HepG2 (cell line): ENCODE data around the gene FAM3B. TPM values are rescaled to one million over a fixed set of nuclear protein-coding genes. Genes with fewer than 3 reads are reported as not detected.
A peak's percentile ranks its signal among the peaks of the same experiment; 100 is the strongest.

ENCODE experiments used
- ATRX ChIP-seq: sonication (generic); formaldehyde crosslinking; IDR thresholded peaks from 2 replicates; pipeline ENCODE4 v1.4.0; 2020; ENCODE audit warnings: missing genetic modification reagents, borderline replicate concordance
- CBX1 ChIP-seq: IDR thresholded peaks from one replicate; pipeline ENCODE4 v1.6.1; 2016; ENCODE audit warnings: antibody characterized with exemption, low read depth
- CCAR2 ChIP-seq: fragments of 200-400 bp; formaldehyde crosslinking; optimal IDR thresholded peaks from 2 replicates; pipeline ENCODE3; 2018; ENCODE audit warnings: low read depth, mild to moderate bottlenecking, low read length, moderate library complexity
- FOXA3 ChIP-seq: IDR thresholded peaks from 2 replicates; pipeline ENCODE4 v1.6.1; 2016; ENCODE audit warnings: missing genetic modification reagents, missing compliant biosample characterization
- FOXK2 ChIP-seq: fragments of 450-650 bp; IDR thresholded peaks from 2 replicates; pipeline ENCODE4 v1.6.1; 2016
- MAZ ChIP-seq, 2 experiments: sonication (generic) in 1 of 2; formaldehyde crosslinking in 1 of 2; IDR thresholded peaks; 2 replicates each; pipeline versions ENCODE4 v1.5.0 to v1.6.1; 2012 to 2020; ENCODE audit warnings: low read depth in 2 of 2, mild to moderate bottlenecking in 2 of 2, borderline replicate concordance in 1 of 2, improper control_type of control experiment in 1 of 2, low read length in 1 of 2, missing genetic modification reagents in 1 of 2, moderate library complexity in 1 of 2
- NFKBIZ ChIP-seq: IDR thresholded peaks from 2 replicates; pipeline ENCODE4 v1.6.1; 2018; ENCODE audit warnings: missing genetic modification reagents, missing compliant biosample characterization
- RFX1 ChIP-seq: fragments of 450-650 bp; IDR thresholded peaks from 2 replicates; pipeline ENCODE4 v1.6.1; 2017
- SMAD9 ChIP-seq: sonication (generic); formaldehyde crosslinking; IDR thresholded peaks from 2 replicates; pipeline ENCODE4 v1.5.1; 2020; ENCODE audit warnings: mild to moderate bottlenecking, missing genetic modification reagents
- ZFP36 ChIP-seq: fragments of 150-350 bp; IDR thresholded peaks from 2 replicates; pipeline ENCODE4 v1.6.1; 2018; ENCODE audit warnings: borderline replicate concordance, low read length, low read depth; ENCODE audit not compliant: partially characterized antibody
- ZFP90 ChIP-seq: sonication (generic); formaldehyde crosslinking; IDR thresholded peaks from 2 replicates; pipeline ENCODE4 v1.8.0; 2022; ENCODE audit warnings: missing genetic modification reagents, mild to moderate bottlenecking, inconsistent platforms, borderline replicate concordance
- ZNF230 ChIP-seq: sonication (generic); formaldehyde crosslinking; IDR thresholded peaks from 2 replicates; pipeline ENCODE4 v1.4.0; 2020; ENCODE audit warnings: mild to moderate bottlenecking, missing genetic modification reagents
- polyA plus RNA-seq, 8 experiments: library from polyadenylated mRNA; depleted of rRNA in 3 of 8; stranded (reverse) in 7 of 8; unstranded in 1 of 8; fragments of >200 nt; fragmentation: Illumina TruSeq in 4 of 8; extraction: Trizol in 4 of 8; gene quantifications; 2 replicates each; pipeline versions ENCODE4 v1.2.1 to v1.2.3, GENCODE V29; 2011 to 2016; ENCODE audit warnings: low read depth in 4 of 8, missing spikeins in 1 of 8, mixed read lengths in 1 of 8; ENCODE audit not compliant: insufficient read depth in 1 of 8
- total RNA-seq, 5 experiments: library from RNA; depleted of rRNA; stranded (reverse); fragments of >200 nt; fragmentation: Illumina TruSeq; extraction: Trizol; gene quantifications; 2 replicates each; pipeline ENCODE4 v1.2.3, GENCODE V29; 2016; ENCODE audit warnings: low read depth in 1 of 5
- TF ChIP-seq, protein P1 (sequence below): sonication (generic); formaldehyde crosslinking; IDR thresholded peaks from 2 replicates; pipeline ENCODE4 v1.4.0; 2020; ENCODE audit warnings: missing genetic modification reagents
- TF ChIP-seq, protein P2 (sequence below): sonication (generic); formaldehyde crosslinking; IDR thresholded peaks from 2 replicates; pipeline ENCODE4 v1.5.0; 2020; ENCODE audit warnings: missing genetic modification reagents
- TF ChIP-seq, protein P3 (sequence below): sonication (generic); formaldehyde crosslinking; IDR thresholded peaks from 2 replicates; pipeline ENCODE4 v1.5.1; 2020; ENCODE audit warnings: missing genetic modification reagents, mild to moderate bottlenecking, borderline replicate concordance
- TF ChIP-seq, protein P4 (sequence below): IDR thresholded peaks from 2 replicates; pipeline ENCODE4 v1.6.1; 2012; ENCODE audit warnings: low read length, improper control_type of control experiment

The FAM3B gene
- total and polyA plus RNA-seq, 2 of the 13 experiments (the other 11 are each of a cell fraction or from before 2014, with no cell fraction given): 46.5 to 62.0 TPM

DNA sequence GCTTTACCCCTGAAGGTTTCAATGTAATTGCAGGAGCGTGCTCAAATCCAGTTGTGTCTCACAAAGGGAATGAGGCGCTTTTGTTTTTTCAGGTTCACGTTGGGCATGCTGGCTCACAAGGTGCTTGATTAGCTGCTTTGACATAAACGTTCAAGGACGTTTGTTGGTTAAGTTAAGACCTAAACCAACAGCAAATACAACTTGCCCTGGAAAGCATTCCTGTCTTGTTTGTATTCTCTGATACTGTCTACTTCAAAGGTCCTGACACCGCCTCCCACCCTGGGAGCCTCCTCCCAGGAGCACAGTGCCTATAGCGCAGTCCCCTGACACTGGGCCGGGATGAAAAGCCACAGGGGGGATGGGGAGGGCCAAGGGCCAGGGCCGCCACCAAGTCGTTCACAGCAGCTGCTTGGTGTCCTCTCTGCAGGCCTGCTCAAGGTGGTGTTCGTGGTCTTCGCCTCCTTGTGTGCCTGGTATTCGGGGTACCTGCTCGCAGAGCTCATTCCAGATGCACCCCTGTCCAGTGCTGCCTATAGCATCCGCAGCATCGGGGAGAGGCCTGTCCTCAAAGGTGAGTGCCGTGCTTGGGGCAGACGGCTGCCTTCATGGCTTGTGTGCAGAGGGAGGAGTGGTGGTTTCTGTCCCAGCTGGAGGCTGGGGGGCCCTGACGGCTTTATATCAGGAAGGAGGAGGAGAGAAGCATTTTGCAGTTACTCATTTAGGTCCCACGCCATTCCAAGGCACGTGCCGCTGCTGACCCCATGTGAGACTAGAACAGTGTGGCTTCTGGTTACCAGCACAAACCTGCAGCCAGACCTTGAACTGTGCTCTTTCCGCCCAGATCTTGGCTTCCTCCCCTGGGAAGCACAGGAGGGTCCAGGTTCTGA, 6.1 kb downstream of the FAM3B start (continued):
- no peak for TF ChIP-seq CCAR2
- TF ChIP-seq ATRX: no peak
- no peak for TF ChIP-seq FOXK2
- TF ChIP-seq, protein P1, sequence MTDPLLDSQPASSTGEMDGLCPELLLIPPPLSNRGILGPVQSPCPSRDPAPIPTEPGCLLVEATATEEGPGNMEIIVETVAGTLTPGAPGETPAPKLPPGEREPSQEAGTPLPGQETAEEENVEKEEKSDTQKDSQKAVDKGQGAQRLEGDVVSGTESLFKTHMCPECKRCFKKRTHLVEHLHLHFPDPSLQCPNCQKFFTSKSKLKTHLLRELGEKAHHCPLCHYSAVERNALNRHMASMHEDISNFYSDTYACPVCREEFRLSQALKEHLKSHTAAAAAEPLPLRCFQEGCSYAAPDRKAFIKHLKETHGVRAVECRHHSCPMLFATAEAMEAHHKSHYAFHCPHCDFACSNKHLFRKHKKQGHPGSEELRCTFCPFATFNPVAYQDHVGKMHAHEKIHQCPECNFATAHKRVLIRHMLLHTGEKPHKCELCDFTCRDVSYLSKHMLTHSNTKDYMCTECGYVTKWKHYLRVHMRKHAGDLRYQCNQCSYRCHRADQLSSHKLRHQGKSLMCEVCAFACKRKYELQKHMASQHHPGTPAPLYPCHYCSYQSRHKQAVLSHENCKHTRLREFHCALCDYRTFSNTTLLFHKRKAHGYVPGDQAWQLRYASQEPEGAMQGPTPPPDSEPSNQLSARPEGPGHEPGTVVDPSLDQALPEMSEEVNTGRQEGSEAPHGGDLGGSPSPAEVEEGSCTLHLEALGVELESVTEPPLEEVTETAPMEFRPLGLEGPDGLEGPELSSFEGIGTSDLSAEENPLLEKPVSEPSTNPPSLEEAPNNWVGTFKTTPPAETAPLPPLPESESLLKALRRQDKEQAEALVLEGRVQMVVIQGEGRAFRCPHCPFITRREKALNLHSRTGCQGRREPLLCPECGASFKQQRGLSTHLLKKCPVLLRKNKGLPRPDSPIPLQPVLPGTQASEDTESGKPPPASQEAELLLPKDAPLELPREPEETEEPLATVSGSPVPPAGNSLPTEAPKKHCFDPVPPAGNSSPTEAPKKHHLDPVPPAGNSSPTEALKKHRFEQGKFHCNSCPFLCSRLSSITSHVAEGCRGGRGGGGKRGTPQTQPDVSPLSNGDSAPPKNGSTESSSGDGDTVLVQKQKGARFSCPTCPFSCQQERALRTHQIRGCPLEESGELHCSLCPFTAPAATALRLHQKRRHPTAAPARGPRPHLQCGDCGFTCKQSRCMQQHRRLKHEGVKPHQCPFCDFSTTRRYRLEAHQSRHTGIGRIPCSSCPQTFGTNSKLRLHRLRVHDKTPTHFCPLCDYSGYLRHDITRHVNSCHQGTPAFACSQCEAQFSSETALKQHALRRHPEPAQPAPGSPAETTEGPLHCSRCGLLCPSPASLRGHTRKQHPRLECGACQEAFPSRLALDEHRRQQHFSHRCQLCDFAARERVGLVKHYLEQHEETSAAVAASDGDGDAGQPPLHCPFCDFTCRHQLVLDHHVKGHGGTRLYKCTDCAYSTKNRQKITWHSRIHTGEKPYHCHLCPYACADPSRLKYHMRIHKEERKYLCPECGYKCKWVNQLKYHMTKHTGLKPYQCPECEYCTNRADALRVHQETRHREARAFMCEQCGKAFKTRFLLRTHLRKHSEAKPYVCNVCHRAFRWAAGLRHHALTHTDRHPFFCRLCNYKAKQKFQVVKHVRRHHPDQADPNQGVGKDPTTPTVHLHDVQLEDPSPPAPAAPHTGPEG: 0 out of 2 replicates have a peak, but pooled peaks have one; percentile 1
- peak; percentile 21 for TF ChIP-seq CBX1
- TF ChIP-seq RFX1: no peak
- peak; percentile 84; the same call in 1 of the 2 replicates for TF ChIP-seq ZFP90
- TF ChIP-seq, protein P2, sequence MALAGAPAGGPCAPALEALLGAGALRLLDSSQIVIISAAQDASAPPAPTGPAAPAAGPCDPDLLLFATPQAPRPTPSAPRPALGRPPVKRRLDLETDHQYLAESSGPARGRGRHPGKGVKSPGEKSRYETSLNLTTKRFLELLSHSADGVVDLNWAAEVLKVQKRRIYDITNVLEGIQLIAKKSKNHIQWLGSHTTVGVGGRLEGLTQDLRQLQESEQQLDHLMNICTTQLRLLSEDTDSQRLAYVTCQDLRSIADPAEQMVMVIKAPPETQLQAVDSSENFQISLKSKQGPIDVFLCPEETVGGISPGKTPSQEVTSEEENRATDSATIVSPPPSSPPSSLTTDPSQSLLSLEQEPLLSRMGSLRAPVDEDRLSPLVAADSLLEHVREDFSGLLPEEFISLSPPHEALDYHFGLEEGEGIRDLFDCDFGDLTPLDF: no peak
- no peak for TF ChIP-seq MAZ (IDR thresholded peaks at IDR 0.05; ENCODE audit: borderline replicate concordance, low read depth, low read length)
- peak; percentile 77 for TF ChIP-seq MAZ (CRISPR knock-in tag; IDR thresholded peaks at IDR 0.05; ENCODE audit: low read depth)
- 0 out of 2 replicates have a peak, but pooled peaks have one; percentile 39 for TF ChIP-seq ZNF230 (CRISPR knock-in tag)
- TF ChIP-seq, protein P3, sequence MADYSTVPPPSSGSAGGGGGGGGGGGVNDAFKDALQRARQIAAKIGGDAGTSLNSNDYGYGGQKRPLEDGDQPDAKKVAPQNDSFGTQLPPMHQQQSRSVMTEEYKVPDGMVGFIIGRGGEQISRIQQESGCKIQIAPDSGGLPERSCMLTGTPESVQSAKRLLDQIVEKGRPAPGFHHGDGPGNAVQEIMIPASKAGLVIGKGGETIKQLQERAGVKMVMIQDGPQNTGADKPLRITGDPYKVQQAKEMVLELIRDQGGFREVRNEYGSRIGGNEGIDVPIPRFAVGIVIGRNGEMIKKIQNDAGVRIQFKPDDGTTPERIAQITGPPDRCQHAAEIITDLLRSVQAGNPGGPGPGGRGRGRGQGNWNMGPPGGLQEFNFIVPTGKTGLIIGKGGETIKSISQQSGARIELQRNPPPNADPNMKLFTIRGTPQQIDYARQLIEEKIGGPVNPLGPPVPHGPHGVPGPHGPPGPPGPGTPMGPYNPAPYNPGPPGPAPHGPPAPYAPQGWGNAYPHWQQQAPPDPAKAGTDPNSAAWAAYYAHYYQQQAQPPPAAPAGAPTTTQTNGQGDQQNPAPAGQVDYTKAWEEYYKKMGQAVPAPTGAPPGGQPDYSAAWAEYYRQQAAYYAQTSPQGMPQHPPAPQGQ: no peak
- TF ChIP-seq, protein P4, sequence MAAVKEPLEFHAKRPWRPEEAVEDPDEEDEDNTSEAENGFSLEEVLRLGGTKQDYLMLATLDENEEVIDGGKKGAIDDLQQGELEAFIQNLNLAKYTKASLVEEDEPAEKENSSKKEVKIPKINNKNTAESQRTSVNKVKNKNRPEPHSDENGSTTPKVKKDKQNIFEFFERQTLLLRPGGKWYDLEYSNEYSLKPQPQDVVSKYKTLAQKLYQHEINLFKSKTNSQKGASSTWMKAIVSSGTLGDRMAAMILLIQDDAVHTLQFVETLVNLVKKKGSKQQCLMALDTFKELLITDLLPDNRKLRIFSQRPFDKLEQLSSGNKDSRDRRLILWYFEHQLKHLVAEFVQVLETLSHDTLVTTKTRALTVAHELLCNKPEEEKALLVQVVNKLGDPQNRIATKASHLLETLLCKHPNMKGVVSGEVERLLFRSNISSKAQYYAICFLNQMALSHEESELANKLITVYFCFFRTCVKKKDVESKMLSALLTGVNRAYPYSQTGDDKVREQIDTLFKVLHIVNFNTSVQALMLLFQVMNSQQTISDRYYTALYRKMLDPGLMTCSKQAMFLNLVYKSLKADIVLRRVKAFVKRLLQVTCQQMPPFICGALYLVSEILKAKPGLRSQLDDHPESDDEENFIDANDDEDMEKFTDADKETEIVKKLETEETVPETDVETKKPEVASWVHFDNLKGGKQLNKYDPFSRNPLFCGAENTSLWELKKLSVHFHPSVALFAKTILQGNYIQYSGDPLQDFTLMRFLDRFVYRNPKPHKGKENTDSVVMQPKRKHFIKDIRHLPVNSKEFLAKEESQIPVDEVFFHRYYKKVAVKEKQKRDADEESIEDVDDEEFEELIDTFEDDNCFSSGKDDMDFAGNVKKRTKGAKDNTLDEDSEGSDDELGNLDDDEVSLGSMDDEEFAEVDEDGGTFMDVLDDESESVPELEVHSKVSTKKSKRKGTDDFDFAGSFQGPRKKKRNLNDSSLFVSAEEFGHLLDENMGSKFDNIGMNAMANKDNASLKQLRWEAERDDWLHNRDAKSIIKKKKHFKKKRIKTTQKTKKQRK: no peak
- TF ChIP-seq FOXA3 (CRISPR knock-in tag): peak; percentile 92
- peak; percentile 71 for TF ChIP-seq NFKBIZ
- TF ChIP-seq SMAD9: no peak
- TF ChIP-seq ZFP36: no peak
